Measurements from ENCODE around the gene PACSIN2. TPM values are rescaled to one million over a fixed set of nuclear protein-coding genes. Genes with fewer than 3 reads are reported as not detected.

Gene PACSIN2
- total RNA-seq, 4 donors from 2014 or later, result 75.4 to 90.1 (median 87.9) TPM

DNA sequence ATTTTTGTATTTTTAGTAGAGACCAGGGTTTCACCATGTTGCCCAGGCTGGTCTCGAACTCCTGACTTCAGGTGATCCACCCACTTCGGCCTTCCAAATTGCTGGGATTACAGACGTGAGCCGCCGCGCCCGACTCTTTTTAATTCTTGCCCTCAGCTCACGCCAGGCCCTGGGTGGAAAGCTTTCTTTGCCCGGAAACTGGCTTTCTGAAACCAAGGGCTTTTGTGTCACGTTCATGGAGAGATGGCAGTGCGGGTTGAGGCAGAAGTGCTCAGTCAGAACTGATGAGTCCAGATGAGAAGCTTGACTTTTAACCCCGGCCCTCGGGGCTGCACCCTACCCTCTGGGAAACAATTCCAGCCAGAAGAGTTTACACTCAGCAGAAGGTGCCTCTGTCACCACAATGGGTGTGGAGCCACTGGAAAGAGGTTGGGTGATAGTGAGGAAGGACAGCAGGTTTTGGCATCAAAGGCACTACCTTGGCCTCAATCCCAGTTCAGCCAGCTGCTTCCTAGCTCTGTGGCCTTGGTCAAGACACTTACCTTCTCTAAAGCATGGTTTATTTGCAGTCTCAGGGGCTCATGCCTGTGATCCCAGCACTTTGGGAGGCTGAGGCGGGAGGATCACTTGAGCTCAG lies 157.0 kb downstream of the PACSIN2 start:
- Histone ChIP-seq H3K4me3 (replicated peaks in 1 of 3) (no peak overlapping the region), H3K36me3 (no peaks in the 10 kb centered on the region), H3K27ac (peak overlapping the region in 2 of 3 donors; percentile 8 to 97), H3K4me1 (peaks cover 33 to 37% of the 10 kb centered on the region in 2 donors), H3K9me3 (no peaks in the 10 kb centered on the region), H3K27me3 (no peaks in the 10 kb centered on the region)
- peak; percentile 40 for DNase-seq
- TF ChIP-seq, protein P1, sequence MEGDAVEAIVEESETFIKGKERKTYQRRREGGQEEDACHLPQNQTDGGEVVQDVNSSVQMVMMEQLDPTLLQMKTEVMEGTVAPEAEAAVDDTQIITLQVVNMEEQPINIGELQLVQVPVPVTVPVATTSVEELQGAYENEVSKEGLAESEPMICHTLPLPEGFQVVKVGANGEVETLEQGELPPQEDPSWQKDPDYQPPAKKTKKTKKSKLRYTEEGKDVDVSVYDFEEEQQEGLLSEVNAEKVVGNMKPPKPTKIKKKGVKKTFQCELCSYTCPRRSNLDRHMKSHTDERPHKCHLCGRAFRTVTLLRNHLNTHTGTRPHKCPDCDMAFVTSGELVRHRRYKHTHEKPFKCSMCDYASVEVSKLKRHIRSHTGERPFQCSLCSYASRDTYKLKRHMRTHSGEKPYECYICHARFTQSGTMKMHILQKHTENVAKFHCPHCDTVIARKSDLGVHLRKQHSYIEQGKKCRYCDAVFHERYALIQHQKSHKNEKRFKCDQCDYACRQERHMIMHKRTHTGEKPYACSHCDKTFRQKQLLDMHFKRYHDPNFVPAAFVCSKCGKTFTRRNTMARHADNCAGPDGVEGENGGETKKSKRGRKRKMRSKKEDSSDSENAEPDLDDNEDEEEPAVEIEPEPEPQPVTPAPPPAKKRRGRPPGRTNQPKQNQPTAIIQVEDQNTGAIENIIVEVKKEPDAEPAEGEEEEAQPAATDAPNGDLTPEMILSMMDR (IDR thresholded peaks at IDR 0.05), result no peak
- TF ChIP-seq POLR2A (IDR thresholded peaks at IDR 0.05), result no peak
- intact Hi-C loops (cut with DNase I), result no loop called here
- 90 to 94% methylated on average over 14 of the region's 14 CpGs for WGBS, 2 donors

DNA sequence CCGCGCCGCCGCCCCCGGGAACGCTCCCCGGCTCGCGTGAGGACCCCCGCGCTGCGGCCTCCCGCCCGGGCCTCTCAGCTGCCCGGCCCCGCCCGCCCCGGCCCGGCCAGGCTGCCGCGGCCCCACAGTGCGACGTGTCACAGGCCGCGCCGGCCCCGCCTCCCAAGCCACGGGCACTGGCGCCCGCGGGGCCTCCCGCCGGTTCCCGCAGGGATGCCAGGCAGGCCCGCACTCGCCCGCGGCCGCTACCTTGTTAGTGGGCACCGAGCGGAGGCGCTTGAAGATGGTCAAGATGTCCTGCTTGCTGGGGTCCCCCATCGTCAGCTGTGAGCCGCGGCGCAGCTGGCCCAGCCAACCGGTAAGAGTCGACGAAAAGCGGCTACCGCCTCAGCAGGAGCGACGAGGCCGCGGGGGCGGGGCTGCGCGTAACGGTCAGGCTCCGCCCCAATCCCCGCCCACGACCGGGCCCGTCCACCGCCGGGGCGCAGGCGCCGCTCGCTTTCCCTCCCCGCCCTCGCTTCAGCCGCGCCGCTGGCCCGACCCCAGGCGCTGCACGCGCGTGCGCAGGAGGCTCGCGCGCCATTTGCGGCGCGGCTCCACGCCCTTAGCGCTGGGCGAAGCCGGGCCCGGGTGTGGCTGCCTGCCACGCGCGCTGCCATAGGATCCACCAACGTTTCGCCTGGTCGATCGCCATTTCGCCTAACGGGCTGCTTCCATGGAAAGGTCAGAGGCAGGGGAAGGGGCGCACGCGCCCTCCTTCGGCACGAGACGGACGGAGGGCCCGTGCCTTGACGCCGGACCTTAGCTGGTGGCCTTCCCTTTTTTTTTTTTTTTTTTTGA lies 157.9 kb downstream of the PACSIN2 start, which contains the start of gene ARFGAP3:
Gene ARFGAP3, minus strand, starts transcription at position 409 of the 840 bp plus-strand sequence. Its CDS starts 91 bp downstream, at position 318.
- Histone ChIP-seq H3K4me3 (replicated peaks in 1 of 3) (peak within 1 kb of the TSS; percentile 42 to 99 (median 59)), H3K27ac (peak within 1 kb of the TSS; percentile 97), H3K27me3 (no peaks in the 10 kb centered on the region), H3K36me3 (no peaks in the 10 kb centered on the region), H3K4me1 (peaks cover 33 to 37% of the 10 kb centered on the region in 2 donors), H3K9me3 (no peaks in the 10 kb centered on the region)
- WGBS, 2 donors, result 22 to 34% methylated on average over 16 to 28 of the region's 111 CpGs
- peak; percentile 91 to 92 for DNase-seq
- TF ChIP-seq, protein P1 (IDR thresholded peaks at IDR 0.05), result no peak
- TF ChIP-seq POLR2A (IDR thresholded peaks at IDR 0.05), result peak; percentile 29 to 96
- intact Hi-C loops (cut with DNase I), result no loop called here

DNA sequence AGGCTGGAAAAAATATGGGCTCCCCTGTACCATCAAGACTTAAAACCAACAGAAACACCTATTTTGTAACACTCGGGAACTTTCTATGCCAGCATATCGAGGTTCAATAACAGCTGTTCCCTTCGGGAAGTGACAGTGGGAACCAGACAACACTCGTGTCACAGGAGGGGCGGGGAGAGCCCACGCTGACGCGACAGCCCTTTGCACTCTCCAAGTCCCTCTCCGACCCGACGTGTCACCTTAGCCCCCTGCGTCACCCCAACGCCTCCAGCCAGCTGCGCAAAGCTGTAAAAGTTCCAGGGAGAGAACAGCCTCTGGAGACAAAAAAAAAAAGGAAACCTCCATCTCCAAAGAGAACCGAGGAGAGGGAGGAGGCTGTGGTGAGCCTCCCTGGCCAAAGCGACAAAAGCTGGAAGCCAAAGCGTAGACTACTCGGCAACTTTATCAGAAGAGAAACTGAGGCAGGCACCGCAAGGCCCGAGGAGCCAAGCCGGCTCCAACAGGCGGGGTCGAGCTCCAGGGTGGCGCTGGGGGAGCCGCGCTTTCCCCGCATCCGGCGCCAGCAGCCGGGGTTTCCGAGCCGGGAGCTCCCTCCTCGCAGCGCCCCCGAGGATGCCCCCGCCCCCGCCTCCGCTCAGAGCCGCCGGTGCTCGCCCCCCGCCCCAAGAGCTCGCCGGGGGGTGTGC lies 158.6 kb downstream of the PACSIN2 start:
- Histone ChIP-seq H3K4me3 (replicated peaks in 1 of 3) (peak overlapping the region; percentile 42 to 99 (median 59)), H3K36me3 (no peaks in the 10 kb centered on the region), H3K4me1 (peaks cover 33 to 37% of the 10 kb centered on the region in 2 donors), H3K9me3 (no peaks in the 10 kb centered on the region), H3K27ac (peak overlapping the region; percentile 97), H3K27me3 (no peaks in the 10 kb centered on the region)
- TF ChIP-seq, protein P1 (IDR thresholded peaks at IDR 0.05), result no peak
- TF ChIP-seq POLR2A (IDR thresholded peaks at IDR 0.05), result peak in 1 of 2 donors; percentile 54
- peak; percentile 64 for DNase-seq
- WGBS, 2 donors, result 0% methylated on average over 20 to 37 of the region's 44 CpGs
- intact Hi-C loops (cut with DNase I), result no loop called here

DNA sequence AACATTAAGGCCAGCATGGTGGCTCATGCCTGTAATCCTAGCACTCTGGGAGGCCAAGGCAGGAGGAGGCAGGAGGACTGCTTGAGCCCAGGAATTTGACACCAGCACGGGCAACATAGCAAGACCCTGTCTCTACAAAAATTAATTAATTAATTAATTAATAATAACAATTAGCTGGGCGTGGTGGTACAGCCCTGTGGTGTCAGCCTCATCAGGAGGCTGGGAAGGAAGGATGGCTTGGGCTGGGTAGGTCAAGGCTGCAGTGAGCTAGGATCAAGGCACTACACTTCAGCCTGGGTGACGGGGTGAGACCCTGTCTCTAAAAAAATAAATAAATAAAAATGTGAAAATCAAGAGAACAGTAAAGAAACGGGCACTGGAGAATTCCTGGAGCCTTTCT lies 159.2 kb downstream of the PACSIN2 start:
- H3K27ac ChIP-seq, result peak overlapping the region; percentile 97
- no peak for TF ChIP-seq POLR2A (IDR thresholded peaks at IDR 0.05)
- TF ChIP-seq, protein P1 (IDR thresholded peaks at IDR 0.05), result no peak

More for the DNA sequence above, 159.2 kb downstream of the PACSIN2 start:
- Histone ChIP-seq H3K27me3 (no peaks in the 10 kb centered on the region), H3K9me3 (no peaks in the 10 kb centered on the region), H3K4me3 (replicated peaks in 1 of 3) (peak overlapping the region in 2 of 3 donors; percentile 59 to 99), H3K4me1 (peaks cover 28 to 32% of the 10 kb centered on the region in 2 donors), H3K36me3 (no peaks in the 10 kb centered on the region)
- intact Hi-C loops (cut with DNase I), result no loop called here
- no peak for DNase-seq
- WGBS, 2 donors, result 48 to 58% methylated on average over 4 of the region's 4 CpGs

All from thyroid gland (tissue), 4 donors.